ENCODE results near the gene PLCL2.

Gene PLCL2

GRCh38 chr3:16923112-16923511 is 38.4 kb downstream of the PLCL2 start:
- Histone ChIP-seq H3K4me1 (ENCODE audit: control insufficient read depth, insufficient read depth, low read depth, low read length) (no peaks in the 10 kb centered on the region), H3K18ac (ENCODE audit: low read depth in 1 of 2, low read length in 2 of 2) (peak overlapping the region in 1 of 2 experiments; percentile 21), H2BK15ac (ENCODE audit: low read depth, poor library complexity, severe bottlenecking) (no peak overlapping the region), H3K14ac (ENCODE audit: low read length in 2 of 2) (peak overlapping the region in 1 of 2 experiments; percentile 65), H3K79me1 (replicated peaks; ENCODE audit: low read length, poor library complexity, severe bottlenecking) (no peaks in the 10 kb centered on the region), H3K23ac (ENCODE audit: low read length in 2 of 2) (peak overlapping the region in 1 of 2 experiments; percentile 52), H3K4me2 (ENCODE audit: low read length, poor library complexity, severe bottlenecking) (no peak overlapping the region), H2BK120ac (ENCODE audit: low read depth, low read length) (no peak overlapping the region), H3K36me3 (ENCODE audit: control insufficient read depth in 1 of 2, insufficient read depth in 2 of 2, low read depth in 1 of 2, low read length in 2 of 2) (no peaks in the 10 kb centered on the region), H2BK12ac (ENCODE audit: low read length in 2 of 2) (no peak overlapping the region), H2AFZ (ENCODE audit: low read depth, low read length) (no peak overlapping the region), H3K4me3 (ENCODE audit: insufficient read depth in 1 of 2, low read depth in 1 of 2, low read length in 2 of 2) (no peak overlapping the region), H3K9ac (ENCODE audit: low read length) (no peak overlapping the region), H2AK5ac (ENCODE audit: low read length, severe bottlenecking) (no peak overlapping the region), H2BK5ac (ENCODE audit: low read depth, low read length, poor library complexity, severe bottlenecking) (no peak overlapping the region), H3K4ac (ENCODE audit: low read depth in 1 of 2, low read length in 2 of 2) (no peak overlapping the region), H3K27me3 (ENCODE audit: control insufficient read depth in 1 of 2, insufficient read depth in 1 of 2, low read length in 2 of 2) (no peaks in the 10 kb centered on the region), H4K91ac (ENCODE audit: low read length) (no peak overlapping the region), H3K9me3 (ENCODE audit: control insufficient read depth, low read length) (peaks cover 9% of the 10 kb centered on the region), H3K27ac (ENCODE audit: low read length, poor library complexity, severe bottlenecking) (no peak overlapping the region), H4K8ac (ENCODE audit: low read length) (no peak overlapping the region)
- WGBS = 57% methylated on average over 2 of the region's 2 CpGs
- no peak for DNase-seq

GRCh38 chr3:16927485-16927884 is 42.7 kb downstream of the PLCL2 start:
- no peak overlapping the region for H3K23ac ChIP-seq (ENCODE audit: low read length in 2 of 2)
- H4K91ac ChIP-seq (ENCODE audit: low read length) = no peak overlapping the region
- H3K9ac ChIP-seq (ENCODE audit: low read length) = no peak overlapping the region
- H3K18ac ChIP-seq (ENCODE audit: low read depth in 1 of 2, low read length in 2 of 2) = no peak overlapping the region
- no peak overlapping the region for H2BK120ac ChIP-seq (ENCODE audit: low read depth, low read length)
- H3K27ac ChIP-seq (ENCODE audit: low read length, poor library complexity, severe bottlenecking) = no peak overlapping the region
- H3K4ac ChIP-seq (ENCODE audit: low read depth in 1 of 2, low read length in 2 of 2) = no peak overlapping the region
- no peak for DNase-seq
- H3K36me3 ChIP-seq (ENCODE audit: control insufficient read depth in 1 of 2, insufficient read depth in 2 of 2, low read depth in 1 of 2, low read length in 2 of 2) = no peaks in the 10 kb centered on the region
- no peaks in the 10 kb centered on the region for H3K79me1 ChIP-seq (replicated peaks; ENCODE audit: low read length, poor library complexity, severe bottlenecking)
- no peak overlapping the region for H3K4me2 ChIP-seq (ENCODE audit: low read length, poor library complexity, severe bottlenecking)
- H3K27me3 ChIP-seq (ENCODE audit: control insufficient read depth in 1 of 2, insufficient read depth in 1 of 2, low read length in 2 of 2) = no peaks in the 10 kb centered on the region
- no peak overlapping the region for H2AK5ac ChIP-seq (ENCODE audit: low read length, severe bottlenecking)
- no peak overlapping the region for H2BK12ac ChIP-seq (ENCODE audit: low read length in 2 of 2)
- no peaks in the 10 kb centered on the region for H3K4me1 ChIP-seq (ENCODE audit: control insufficient read depth, insufficient read depth, low read depth, low read length)
- H3K14ac ChIP-seq (ENCODE audit: low read length in 2 of 2) = no peak overlapping the region
- peaks cover 9% of the 10 kb centered on the region for H3K9me3 ChIP-seq (ENCODE audit: control insufficient read depth, low read length)
- no peak overlapping the region for H2AFZ ChIP-seq (ENCODE audit: low read depth, low read length)
- no peak overlapping the region for H3K4me3 ChIP-seq (ENCODE audit: insufficient read depth in 1 of 2, low read depth in 1 of 2, low read length in 2 of 2)
- H2BK5ac ChIP-seq (ENCODE audit: low read depth, low read length, poor library complexity, severe bottlenecking) = no peak overlapping the region
- no peak overlapping the region for H2BK15ac ChIP-seq (ENCODE audit: low read depth, poor library complexity, severe bottlenecking)
- WGBS = no CpG with 5 or more reads among the region's 1 CpG
- no peak overlapping the region for H4K8ac ChIP-seq (ENCODE audit: low read length)

GRCh38 chr3:16928386-16929132 is 43.8 kb downstream of the PLCL2 start:
- no peaks in the 10 kb centered on the region for H3K36me3 ChIP-seq (ENCODE audit: control insufficient read depth in 1 of 2, insufficient read depth in 2 of 2, low read depth in 1 of 2, low read length in 2 of 2)
- no peak overlapping the region for H4K8ac ChIP-seq (ENCODE audit: low read length)
- no peaks in the 10 kb centered on the region for H3K27me3 ChIP-seq (ENCODE audit: control insufficient read depth in 1 of 2, insufficient read depth in 1 of 2, low read length in 2 of 2)
- H3K4ac ChIP-seq (ENCODE audit: low read depth in 1 of 2, low read length in 2 of 2) = no peak overlapping the region
- H3K4me1 ChIP-seq (ENCODE audit: control insufficient read depth, insufficient read depth, low read depth, low read length) = no peaks in the 10 kb centered on the region
- no peak overlapping the region for H2BK12ac ChIP-seq (ENCODE audit: low read length in 2 of 2)
- H2AK5ac ChIP-seq (ENCODE audit: low read length, severe bottlenecking) = no peak overlapping the region
- WGBS = 70% methylated on average over 5 of the region's 8 CpGs
- no peak overlapping the region for H3K14ac ChIP-seq (ENCODE audit: low read length in 2 of 2)
- no peak overlapping the region for H2AFZ ChIP-seq (ENCODE audit: low read depth, low read length)
- H4K91ac ChIP-seq (ENCODE audit: low read length) = no peak overlapping the region
- no peak overlapping the region for H3K4me2 ChIP-seq (ENCODE audit: low read length, poor library complexity, severe bottlenecking)
- no peaks in the 10 kb centered on the region for H3K79me1 ChIP-seq (replicated peaks; ENCODE audit: low read length, poor library complexity, severe bottlenecking)
- H2BK120ac ChIP-seq (ENCODE audit: low read depth, low read length) = no peak overlapping the region
- no peak overlapping the region for H2BK5ac ChIP-seq (ENCODE audit: low read depth, low read length, poor library complexity, severe bottlenecking)
- no peak overlapping the region for H2BK15ac ChIP-seq (ENCODE audit: low read depth, poor library complexity, severe bottlenecking)
- no peak overlapping the region for H3K4me3 ChIP-seq (ENCODE audit: insufficient read depth in 1 of 2, low read depth in 1 of 2, low read length in 2 of 2)
- no peak for DNase-seq
- no peak overlapping the region for H3K27ac ChIP-seq (ENCODE audit: low read length, poor library complexity, severe bottlenecking)
- H3K23ac ChIP-seq (ENCODE audit: low read length in 2 of 2) = no peak overlapping the region
- H3K18ac ChIP-seq (ENCODE audit: low read depth in 1 of 2, low read length in 2 of 2) = no peak overlapping the region
- no peak overlapping the region for H3K9ac ChIP-seq (ENCODE audit: low read length)
- H3K9me3 ChIP-seq (ENCODE audit: control insufficient read depth, low read length) = peaks cover 9% of the 10 kb centered on the region

GRCh38 chr3:16929311-16929710 is 44.6 kb downstream of the PLCL2 start:
- H3K36me3 ChIP-seq (ENCODE audit: control insufficient read depth in 1 of 2, insufficient read depth in 2 of 2, low read depth in 1 of 2, low read length in 2 of 2) = no peaks in the 10 kb centered on the region
- H2BK12ac ChIP-seq (ENCODE audit: low read length in 2 of 2) = no peak overlapping the region
- no peak overlapping the region for H3K9ac ChIP-seq (ENCODE audit: low read length)
- H2BK120ac ChIP-seq (ENCODE audit: low read depth, low read length) = no peak overlapping the region
- H2BK5ac ChIP-seq (ENCODE audit: low read depth, low read length, poor library complexity, severe bottlenecking) = no peak overlapping the region
- no peak overlapping the region for H4K91ac ChIP-seq (ENCODE audit: low read length)
- no peak overlapping the region for H3K4me3 ChIP-seq (ENCODE audit: insufficient read depth in 1 of 2, low read depth in 1 of 2, low read length in 2 of 2)
- H3K4me1 ChIP-seq (ENCODE audit: control insufficient read depth, insufficient read depth, low read depth, low read length) = no peaks in the 10 kb centered on the region
- no peak overlapping the region for H3K4ac ChIP-seq (ENCODE audit: low read depth in 1 of 2, low read length in 2 of 2)
- H2AK5ac ChIP-seq (ENCODE audit: low read length, severe bottlenecking) = no peak overlapping the region
- no peak overlapping the region for H4K8ac ChIP-seq (ENCODE audit: low read length)
- WGBS = 85% methylated on average over 2 of the region's 2 CpGs
- H3K23ac ChIP-seq (ENCODE audit: low read length in 2 of 2) = no peak overlapping the region
- no peaks in the 10 kb centered on the region for H3K27me3 ChIP-seq (ENCODE audit: control insufficient read depth in 1 of 2, insufficient read depth in 1 of 2, low read length in 2 of 2)
- no peak overlapping the region for H3K27ac ChIP-seq (ENCODE audit: low read length, poor library complexity, severe bottlenecking)
- no peak overlapping the region for H3K4me2 ChIP-seq (ENCODE audit: low read length, poor library complexity, severe bottlenecking)
- no peak overlapping the region for H2AFZ ChIP-seq (ENCODE audit: low read depth, low read length)
- no peak overlapping the region for H3K18ac ChIP-seq (ENCODE audit: low read depth in 1 of 2, low read length in 2 of 2)
- no peak overlapping the region for H3K14ac ChIP-seq (ENCODE audit: low read length in 2 of 2)
- H3K79me1 ChIP-seq (replicated peaks; ENCODE audit: low read length, poor library complexity, severe bottlenecking) = no peaks in the 10 kb centered on the region
- H3K9me3 ChIP-seq (ENCODE audit: control insufficient read depth, low read length) = peaks cover 4% of the 10 kb centered on the region
- H2BK15ac ChIP-seq (ENCODE audit: low read depth, poor library complexity, severe bottlenecking) = no peak overlapping the region
- DNase-seq = no peak

All from mesenchymal stem cell (in vitro differentiated cells and primary cell).